SU-DHL-6 (cell line): ENCODE data around the gene CRYZ.

Source experiments
- H2AFZ ChIP-seq: fragments of 200-600 bp; sonication (generic); 2 replicates; pipeline ENCODE4 v1.6.1; 2014; ENCODE audit warnings: low read depth, mild to moderate bottlenecking, moderate library complexity, mixed read lengths, antibody characterized with exemption, low read length; ENCODE audit not compliant: severe bottlenecking
- H3F3A ChIP-seq: fragments of 200-600 bp; shearing (Covaris generic); 2 replicates; pipeline ENCODE4 v1.6.0; 2016; ENCODE audit warnings: antibody characterized with exemption, mild to moderate bottlenecking; ENCODE audit not compliant: insufficient read depth
- H3K27ac ChIP-seq: fragments of 200-600 bp; sonication (generic); 2 replicates; pipeline ENCODE4 v1.5.1; 2016; ENCODE audit warnings: low read depth, mild to moderate bottlenecking, low read length, moderate library complexity, mixed read lengths
- H3K27me3 ChIP-seq: fragments of 200-600 bp; sonication (generic), shearing (Covaris generic); 2 replicates; pipeline ENCODE4 v1.6.0; 2014; ENCODE audit warnings: mild to moderate bottlenecking, low read length
- H3K36me3 ChIP-seq: fragments of 200-600 bp; sonication (generic); 2 replicates; pipeline ENCODE4 v1.6.1; 2014; ENCODE audit warnings: mild to moderate bottlenecking, low read length, mixed read lengths
- H3K4me2 ChIP-seq: fragments of 300-600, 200-600 bp; shearing (Covaris generic), sonication (generic); 2 replicates; pipeline ENCODE4 v1.6.0; 2014; ENCODE audit warnings: low read length, low read depth, mild to moderate bottlenecking; ENCODE audit not compliant: poor library complexity, severe bottlenecking
- H3K4me3 ChIP-seq: fragments of 200-600 bp; sonication (generic); 2 replicates; pipeline ENCODE4 v1.5.1; 2014; ENCODE audit warnings: antibody characterized with exemption, low read length, mild to moderate bottlenecking, mixed read lengths; ENCODE audit not compliant: insufficient read depth, poor library complexity, severe bottlenecking
- H3K79me2 ChIP-seq: fragments of 200-600 bp; sonication (generic); 2 replicates; pipeline ENCODE4 v1.6.1; 2014; ENCODE audit warnings: mild to moderate bottlenecking, low read length, moderate library complexity; ENCODE audit not compliant: insufficient read depth
- H3K9ac ChIP-seq: fragments of 200-600 bp; sonication (generic); 2 replicates; pipeline ENCODE4 v1.7.0; 2014; ENCODE audit warnings: mild to moderate bottlenecking, low read length
- H3K9me2 ChIP-seq: fragments of 200-600 bp; sonication (generic); replicated peaks from 2 replicates; pipeline ENCODE4 v1.6.1; 2014; ENCODE audit warnings: low read length; ENCODE audit not compliant: insufficient read depth
- H3K9me3 ChIP-seq: fragments of 200-600 bp; sonication (generic); 2 replicates; pipeline ENCODE4 v1.6.1; 2014; ENCODE audit warnings: low read length, mixed read lengths; ENCODE audit not compliant: insufficient read depth
- H4K20me1 ChIP-seq: fragments of 200-600 bp; sonication (generic); 2 replicates; pipeline ENCODE4 v1.6.1; 2014; ENCODE audit warnings: low read depth, mild to moderate bottlenecking, antibody characterized with exemption, low read length, moderate library complexity, mixed read lengths
- EZH2phosphoT487 ChIP-seq: fragments of 200-600 bp; sonication (generic), shearing (Covaris generic); conservative IDR thresholded peaks from 2 replicates; pipeline ENCODE4 v1.6.1; 2018; ENCODE audit warnings: mild to moderate bottlenecking, antibody characterized with exemption, low read length, moderate library complexity, mixed read lengths
- TF ChIP-seq, protein P1 (sequence below): fragments of 200-600 bp; sonication (generic); IDR thresholded peaks from one replicate; pipeline ENCODE4 v1.5.1; 2017; ENCODE audit warnings: antibody characterized with exemption, mild to moderate bottlenecking, low read length, moderate library complexity; ENCODE audit not compliant: insufficient read depth, poor library complexity, severe bottlenecking

The CRYZ gene

DNA sequence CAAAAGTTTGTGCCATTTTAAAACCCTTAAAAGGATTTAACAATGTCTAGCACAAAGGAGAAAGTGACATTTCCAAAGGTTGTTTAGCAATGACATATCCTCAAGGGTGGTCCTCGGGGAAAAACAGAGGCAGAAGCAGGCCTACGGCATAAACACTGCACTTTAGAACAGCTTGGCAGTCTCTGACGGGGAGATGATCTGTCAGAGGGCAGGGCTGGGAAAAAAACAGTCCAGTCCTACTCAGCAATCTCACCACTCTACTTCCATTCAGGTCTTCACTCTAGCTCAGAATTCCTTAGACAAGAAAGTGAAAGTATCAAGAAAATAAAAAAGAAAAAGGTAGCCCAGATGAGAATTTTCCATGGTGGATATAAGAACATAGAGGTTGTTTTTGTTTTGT lies 4.1 kb downstream of the CRYZ start:
- Histone ChIP-seq H3K79me2 (peaks cover 24% of the 10 kb centered on the region; the same call in 1 of the 2 replicates), H3K9me3 (no peaks in the 10 kb centered on the region), H3K36me3 (peaks cover 21% of the 10 kb centered on the region; the same call in 1 of the 2 replicates), H3K4me2 (no peak overlapping the region), H3K27me3 (no peaks in the 10 kb centered on the region), H3K9ac (no peak overlapping the region), H3K9me2 (no peaks in the 10 kb centered on the region), H3K27ac (no peak overlapping the region), H3F3A (peaks cover 29% of the 10 kb centered on the region), H4K20me1 (no peaks in the 10 kb centered on the region), H3K4me3 (no peak overlapping the region), H2AFZ (no peak overlapping the region)
- TF ChIP-seq, protein P1, sequence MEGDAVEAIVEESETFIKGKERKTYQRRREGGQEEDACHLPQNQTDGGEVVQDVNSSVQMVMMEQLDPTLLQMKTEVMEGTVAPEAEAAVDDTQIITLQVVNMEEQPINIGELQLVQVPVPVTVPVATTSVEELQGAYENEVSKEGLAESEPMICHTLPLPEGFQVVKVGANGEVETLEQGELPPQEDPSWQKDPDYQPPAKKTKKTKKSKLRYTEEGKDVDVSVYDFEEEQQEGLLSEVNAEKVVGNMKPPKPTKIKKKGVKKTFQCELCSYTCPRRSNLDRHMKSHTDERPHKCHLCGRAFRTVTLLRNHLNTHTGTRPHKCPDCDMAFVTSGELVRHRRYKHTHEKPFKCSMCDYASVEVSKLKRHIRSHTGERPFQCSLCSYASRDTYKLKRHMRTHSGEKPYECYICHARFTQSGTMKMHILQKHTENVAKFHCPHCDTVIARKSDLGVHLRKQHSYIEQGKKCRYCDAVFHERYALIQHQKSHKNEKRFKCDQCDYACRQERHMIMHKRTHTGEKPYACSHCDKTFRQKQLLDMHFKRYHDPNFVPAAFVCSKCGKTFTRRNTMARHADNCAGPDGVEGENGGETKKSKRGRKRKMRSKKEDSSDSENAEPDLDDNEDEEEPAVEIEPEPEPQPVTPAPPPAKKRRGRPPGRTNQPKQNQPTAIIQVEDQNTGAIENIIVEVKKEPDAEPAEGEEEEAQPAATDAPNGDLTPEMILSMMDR: no peak
- TF ChIP-seq EZH2phosphoT487: no peak

DNA sequence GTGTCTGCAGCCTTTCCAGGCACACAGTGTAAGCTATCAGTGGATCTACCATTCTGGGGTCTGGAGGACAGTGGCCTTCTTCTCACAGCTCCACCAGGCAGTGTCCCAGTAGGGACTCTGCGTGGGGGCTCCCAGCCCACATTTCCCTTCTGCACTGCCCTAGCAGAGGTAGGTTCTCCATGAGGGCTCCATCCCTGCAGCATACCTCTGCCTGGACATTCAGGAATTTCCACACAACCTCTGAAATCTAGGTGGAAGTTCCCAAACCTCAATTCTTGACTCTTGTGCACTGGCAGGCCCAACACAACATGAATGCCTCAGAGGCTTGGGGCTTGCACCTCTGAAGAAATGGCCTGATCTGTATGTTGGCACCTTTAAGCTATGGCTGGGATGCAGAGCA lies 6.8 kb downstream of the CRYZ start:
- Histone ChIP-seq H3K9ac (no peak overlapping the region), H2AFZ (no peak overlapping the region), H4K20me1 (no peaks in the 10 kb centered on the region), H3K27me3 (no peaks in the 10 kb centered on the region), H3K9me2 (no peaks in the 10 kb centered on the region), H3K36me3 (peaks cover 25% of the 10 kb centered on the region; the same call in 1 of the 2 replicates), H3K4me3 (no peak overlapping the region), H3F3A (peaks cover 10% of the 10 kb centered on the region), H3K9me3 (no peaks in the 10 kb centered on the region), H3K27ac (no peak overlapping the region), H3K4me2 (no peak overlapping the region), H3K79me2 (peaks cover 18% of the 10 kb centered on the region; the same call in 1 of the 2 replicates)
- TF ChIP-seq, protein P1: no peak
- no peak for TF ChIP-seq EZH2phosphoT487

DNA sequence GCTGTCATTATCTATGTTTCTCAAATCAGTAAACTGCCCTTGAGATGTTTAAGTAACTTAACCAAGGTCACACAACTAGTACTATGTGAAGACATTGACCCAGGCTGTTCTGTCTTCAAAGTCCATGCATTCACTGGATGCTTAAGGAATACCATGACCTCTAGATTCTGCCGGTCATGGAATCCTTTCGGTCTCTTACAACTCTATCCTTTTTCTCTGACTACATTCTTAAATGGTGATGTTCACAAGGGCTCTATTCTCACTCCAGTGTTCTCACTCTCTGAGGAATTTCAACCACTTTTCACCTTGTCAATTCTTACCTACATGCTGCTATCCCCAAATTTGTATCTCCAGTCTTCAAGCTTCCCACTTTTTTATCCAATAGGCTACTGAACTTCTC lies 15.2 kb downstream of the CRYZ start:
- H4K20me1 ChIP-seq: no peaks in the 10 kb centered on the region
- H3K9me3 ChIP-seq: no peaks in the 10 kb centered on the region
- H3K27me3 ChIP-seq: no peaks in the 10 kb centered on the region
- no peak for TF ChIP-seq EZH2phosphoT487
- TF ChIP-seq, protein P1: no peak
- no peak overlapping the region for H3K9ac ChIP-seq
- no peak overlapping the region for H3K4me2 ChIP-seq
- H3K9me2 ChIP-seq: no peaks in the 10 kb centered on the region
- no peak overlapping the region for H3K4me3 ChIP-seq
- peaks cover 13% of the 10 kb centered on the region; the same call in 1 of the 2 replicates for H3K36me3 ChIP-seq
- H3K27ac ChIP-seq: no peak overlapping the region
- H3F3A ChIP-seq: no peaks in the 10 kb centered on the region
- no peaks in the 10 kb centered on the region for H3K79me2 ChIP-seq
- H2AFZ ChIP-seq: no peak overlapping the region
